Measurements from ENCODE around the gene UNC13D. TPM values are rescaled to one million over a fixed set of nuclear protein-coding genes. Genes with fewer than 3 reads are reported as not detected.

The UNC13D gene
- total and polyA plus RNA-seq, 9 of the 15 experiments (the other 6 are each of a cell fraction or from before 2014, with no cell fraction given), result 0.86 to 244 (median 69.2) TPM

- no peak for TF ChIP-seq ZNF318 (IDR thresholded peaks at IDR 0.05; ENCODE audit: borderline replicate concordance in 1 of 2, low read depth in 1 of 2)
- no peak for TF ChIP-seq TGIF2 (CRISPR knock-in tag; IDR thresholded peaks at IDR 0.05)
- TF ChIP-seq SRSF1 (IDR thresholded peaks at IDR 0.05; ENCODE audit: low read depth, low read length), result no peak
- TF ChIP-seq ZBTB9 (CRISPR knock-in tag; IDR thresholded peaks at IDR 0.05), result peak; percentile 85
- no peak for TF ChIP-seq ZNF124 (CRISPR knock-in tag; IDR thresholded peaks at IDR 0.05)
- no peak for TF ChIP-seq ZNF717 (CRISPR knock-in tag; IDR thresholded peaks at IDR 0.05)
- TF ChIP-seq NFXL1 (CRISPR knock-in tag; IDR thresholded peaks at IDR 0.05), result no peak; the same call in 1 of the 2 replicates
- peak; percentile 29; the same call in 1 of the 2 replicates for TF ChIP-seq SMAD2 (IDR thresholded peaks at IDR 0.05; ENCODE audit: low read depth, low read length)
- 0 out of 2 replicates have a peak, but pooled peaks have one; percentile 23 for TF ChIP-seq RNF2 (IDR thresholded peaks at IDR 0.05)
- no peak for TF ChIP-seq ZNF277 (CRISPR knock-in tag; IDR thresholded peaks at IDR 0.05; ENCODE audit: borderline replicate concordance)
- no peak for TF ChIP-seq ZFP30 (CRISPR knock-in tag; IDR thresholded peaks at IDR 0.05; ENCODE audit: borderline replicate concordance)
- TF ChIP-seq RB1 (IDR thresholded peaks at IDR 0.05; ENCODE audit: low read depth), result no peak; the same call in 1 of the 2 replicates
- TF ChIP-seq ZBTB17 (CRISPR knock-in tag; IDR thresholded peaks at IDR 0.05), result peak; percentile 97
- TF ChIP-seq THRAP3 (IDR thresholded peaks at IDR 0.05; ENCODE audit: borderline replicate concordance), result no peak
- TF ChIP-seq SMARCC2 (IDR thresholded peaks at IDR 0.05; ENCODE audit: low read depth), result no peak
- peak; percentile 60 for TF ChIP-seq CBX1 (IDR thresholded peaks at IDR 0.05; ENCODE audit: low read depth)
Measured at GRCh38 chr17:75855310-75856061, 11.3 kb upstream of the UNC13D start, which contains the start of gene WBP2 (continued).
